Measurements from ENCODE around the gene ZDHHC20. TPM values are rescaled to one million over a fixed set of nuclear protein-coding genes. Genes with fewer than 3 reads are reported as not detected.

Gene ZDHHC20
- total RNA-seq, 4 donors from 2014 or later = 37.9 to 88.1 (median 58.7) TPM

- TF ChIP-seq CTCF (IDR thresholded peaks at IDR 0.05; ENCODE audit: low read depth) = no peak
Observed at GRCh38 chr13:21461131-21461530, 2.0 kb upstream of the ZDHHC20 start.

GRCh38 chr13:21458451-21458812 is 671 bp downstream of the ZDHHC20 start:
- TF ChIP-seq CTCF (IDR thresholded peaks at IDR 0.05; ENCODE audit: low read depth) = no peak

GRCh38 chr13:21453387-21454081 is 5.6 kb downstream of the ZDHHC20 start:
- no peak for TF ChIP-seq CTCF (IDR thresholded peaks at IDR 0.05; ENCODE audit: low read depth)

- TF ChIP-seq CTCF (IDR thresholded peaks at IDR 0.05; ENCODE audit: low read depth) = no peak
Observed at GRCh38 chr13:21450936-21451335, 8.2 kb downstream of the ZDHHC20 start.

- TF ChIP-seq CTCF (IDR thresholded peaks at IDR 0.05; ENCODE audit: low read depth) = no peak
Observed at GRCh38 chr13:21446656-21447055, 12.4 kb downstream of the ZDHHC20 start.

GRCh38 chr13:21445759-21446158 is 13.3 kb downstream of the ZDHHC20 start:
- no peak for TF ChIP-seq CTCF (IDR thresholded peaks at IDR 0.05; ENCODE audit: low read depth)

GRCh38 chr13:21443171-21443570 is 15.9 kb downstream of the ZDHHC20 start:
- TF ChIP-seq CTCF (IDR thresholded peaks at IDR 0.05; ENCODE audit: low read depth) = no peak

Data from subcutaneous adipose tissue (tissue), 4 donors.